Breast epithelium (tissue), 3 donors: ENCODE measurements around the gene ITGB1BP1.

Experiments used
- CTCF ChIP-seq, 3 donors: fragments of 450-650 bp; IDR thresholded peaks; one replicate each; pipeline ENCODE4 v1.5.1; 2016 to 2017; ENCODE audit warnings: antibody characterized with exemption in 3 of 3, mild to moderate bottlenecking in 3 of 3, moderate library complexity in 3 of 3
- POLR2A ChIP-seq: fragments of 450-650 bp; IDR thresholded peaks from one replicate; pipeline ENCODE4 v1.6.1; 2016; ENCODE audit warnings: antibody characterized with exemption, mild to moderate bottlenecking, moderate library complexity
- POLR2AphosphoS5 ChIP-seq, 3 donors: sonication (generic); formaldehyde crosslinking; IDR thresholded peaks; one replicate each; pipeline ENCODE4 v1.6.1; 2017; ENCODE audit warnings: antibody characterized with exemption in 3 of 3

GRCh38 chr2:9412781-9413180, 10.5 kb downstream of the ITGB1BP1 start:
- TF ChIP-seq CTCF (IDR thresholded peaks at IDR 0.05) (no peak), POLR2AphosphoS5 (IDR thresholded peaks at IDR 0.05) (no peak), POLR2A (no peak)
